BLaER1 treated with 17β-estradiol and CSF1 and Interleukin-3, amounts not matched to agents 10 nM and 100 nM (cell line): ENCODE data around the gene VPS52.

ENCODE experiments used
- H3K27ac ChIP-seq, 11 experiments: shearing (Covaris generic); formaldehyde crosslinking; 2 replicates each; pipeline ENCODE4 v1.8.1; 2022
- H3K27me3 ChIP-seq, 11 experiments: shearing (Covaris generic); formaldehyde crosslinking; 2 replicates each; pipeline ENCODE4 v1.8.1; 2022
- H3K36me3 ChIP-seq, 11 experiments: shearing (Covaris generic); formaldehyde crosslinking; 2 replicates each; pipeline ENCODE4 v1.8.1; 2022
- H3K4me1 ChIP-seq, 10 experiments: shearing (Covaris generic); formaldehyde crosslinking; 2 replicates each; pipeline ENCODE4 v1.8.1; 2022
- H3K4me2 ChIP-seq, 11 experiments: shearing (Covaris generic); formaldehyde crosslinking; 2 replicates each; pipeline ENCODE4 v1.8.1; 2022
- H3K4me3 ChIP-seq, 10 experiments: shearing (Covaris generic); formaldehyde crosslinking; 2 replicates each; pipeline ENCODE4 v1.8.1; 2022
- H3K9ac ChIP-seq, 11 experiments: shearing (Covaris generic); formaldehyde crosslinking; 2 replicates each; pipeline ENCODE4 v1.8.1; 2022
- H3K9me3 ChIP-seq, 11 experiments: shearing (Covaris generic); formaldehyde crosslinking; replicated peaks in 1 of 11; 2 replicates each; pipeline ENCODE4 v1.8.1; 2022
- H4K20me1 ChIP-seq, 11 experiments: shearing (Covaris generic); formaldehyde crosslinking; 2 replicates each; pipeline ENCODE4 v1.8.1; 2022
- Cebpa-rat ChIP-seq, 11 experiments: shearing (Covaris generic); IDR thresholded peaks; 2 replicates each; pipeline ENCODE4 v1.8.1; 2022

The VPS52 gene

GRCh38 chr6:33213989-33214335, 57.7 kb downstream of the VPS52 start:
- Histone ChIP-seq H3K27ac (no peak overlapping the region), H3K27me3 (peaks cover 23 to 44% (median 38%) of the 10 kb centered on the region in 11 experiments), H3K9ac (peak overlapping the region in 10 of 11 experiments; percentile 54 to 80 (median 67); a peak in 13 of 22 replicates), H3K4me2 (peak overlapping the region; percentile 88 to 100 (median 98)), H3K9me3 (no peaks in the 10 kb centered on the region), H3K36me3 (peaks cover 10 to 29% (median 19%) of the 10 kb centered on the region in 11 experiments; a peak in 17 of 22 replicates), H4K20me1 (peaks cover 0 to 15% (median 0%) of the 10 kb centered on the region in 11 experiments; a peak in 2 of 22 replicates), H3K4me1 (peaks cover 23 to 44% (median 30%) of the 10 kb centered on the region in 10 experiments), H3K4me3 (peak overlapping the region; percentile 46 to 69 (median 58); a peak in 18 of 20 replicates)
- TF ChIP-seq Cebpa-rat (IDR thresholded peaks at IDR 0.05): no peak

DNA sequence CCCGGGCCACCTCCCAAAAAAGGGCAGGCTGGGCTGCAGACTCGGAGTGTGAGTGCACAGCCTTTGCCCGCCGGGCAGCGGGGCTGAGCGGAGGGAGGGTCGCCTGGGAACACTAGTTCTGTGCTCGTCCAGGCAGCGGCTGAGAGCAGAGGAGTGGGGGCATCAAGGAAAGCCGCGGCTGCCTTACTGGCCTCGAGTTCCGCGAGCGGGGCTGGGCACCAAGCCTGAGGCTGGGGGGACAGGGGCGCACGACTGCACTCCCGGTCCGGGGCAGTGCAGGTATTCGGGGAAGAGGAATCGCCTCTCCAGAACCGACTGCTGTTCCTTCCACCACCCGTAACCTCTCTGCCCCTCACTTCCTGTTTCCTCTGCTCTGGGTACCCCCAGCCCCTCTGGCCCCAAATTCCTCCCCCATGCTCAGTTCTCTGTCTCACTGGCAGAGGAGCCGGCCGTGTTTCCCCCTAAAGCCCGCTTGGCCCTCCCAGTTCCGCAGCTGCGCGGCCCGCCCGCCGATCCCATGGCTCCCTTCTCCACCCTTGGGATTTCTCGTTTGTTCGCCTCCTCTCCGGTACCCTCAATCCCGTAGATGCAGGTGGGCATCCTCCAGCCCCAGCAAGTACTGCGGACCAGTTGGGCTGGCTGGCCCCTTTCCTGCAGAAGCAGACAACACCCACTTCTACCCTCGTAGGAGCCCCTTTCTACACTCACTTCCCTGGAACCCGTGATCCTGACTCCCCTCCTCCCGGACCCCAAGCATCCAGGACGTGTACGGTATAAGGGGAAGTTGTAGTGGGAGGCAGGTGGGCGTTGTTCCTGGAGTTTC, 58.3 kb downstream of the VPS52 start:
- no peak for TF ChIP-seq Cebpa-rat (IDR thresholded peaks at IDR 0.05)
- H3K9me3 ChIP-seq: no peaks in the 10 kb centered on the region
- peaks cover 26 to 41% (median 33%) of the 10 kb centered on the region in 10 experiments for H3K4me1 ChIP-seq
- H3K36me3 ChIP-seq: peaks cover 10 to 29% (median 19%) of the 10 kb centered on the region in 11 experiments; a peak in 17 of 22 replicates
- peak overlapping the region; percentile 46 to 69 (median 58) for H3K4me3 ChIP-seq
- peak overlapping the region; percentile 88 to 100 (median 98) for H3K4me2 ChIP-seq
- peaks cover 23 to 44% (median 38%) of the 10 kb centered on the region in 11 experiments for H3K27me3 ChIP-seq
- peak overlapping the region; percentile 54 to 80 (median 65) for H3K9ac ChIP-seq
- peak overlapping the region in 5 of 11 experiments; percentile 4 to 32 (median 14); a peak in 5 of 22 replicates for H3K27ac ChIP-seq
- H4K20me1 ChIP-seq: peaks cover 0 to 15% (median 0%) of the 10 kb centered on the region in 11 experiments; a peak in 2 of 22 replicates

- Histone ChIP-seq H3K4me3 (peak overlapping the region; percentile 46 to 69 (median 58)), H3K27ac (peak overlapping the region in 3 of 11 experiments; percentile 14 to 30 (median 14); a peak in 3 of 22 replicates)
- TF ChIP-seq Cebpa-rat (IDR thresholded peaks at IDR 0.05): no peak
Observed at GRCh38 chr6:33212857-33213165, 58.9 kb downstream of the VPS52 start.

GRCh38 chr6:33211666-33212422, 59.8 kb downstream of the VPS52 start:
- Histone ChIP-seq H3K27me3 (peaks cover 23 to 45% (median 39%) of the 10 kb centered on the region in 11 experiments), H3K4me3 (no peak overlapping the region), H3K4me2 (peak overlapping the region; percentile 88 to 100 (median 98); a peak in 17 of 22 replicates), H3K27ac (no peak overlapping the region), H3K9me3 (no peaks in the 10 kb centered on the region), H3K4me1 (peaks cover 32 to 47% (median 38%) of the 10 kb centered on the region in 10 experiments), H4K20me1 (peaks cover 0 to 15% (median 0%) of the 10 kb centered on the region in 11 experiments; a peak in 2 of 22 replicates), H3K36me3 (peaks cover 10 to 29% (median 19%) of the 10 kb centered on the region in 11 experiments; a peak in 17 of 22 replicates), H3K9ac (no peak overlapping the region)
- no peak for TF ChIP-seq Cebpa-rat (IDR thresholded peaks at IDR 0.05)

More at GRCh38 chr6:33212857-33213165, 58.9 kb downstream of the VPS52 start:
- Histone ChIP-seq H3K4me2 (peak overlapping the region; percentile 88 to 100 (median 98)), H3K9me3 (no peaks in the 10 kb centered on the region), H3K27me3 (peaks cover 23 to 44% (median 38%) of the 10 kb centered on the region in 11 experiments), H3K36me3 (peaks cover 10 to 29% (median 19%) of the 10 kb centered on the region in 11 experiments; a peak in 17 of 22 replicates), H4K20me1 (peaks cover 0 to 15% (median 0%) of the 10 kb centered on the region in 11 experiments; a peak in 2 of 22 replicates), H3K4me1 (peaks cover 26 to 39% (median 33%) of the 10 kb centered on the region in 10 experiments), H3K9ac (peak overlapping the region; percentile 54 to 80 (median 65); a peak in 21 of 22 replicates)

- Histone ChIP-seq H3K9me3 (no peaks in the 10 kb centered on the region), H3K27me3 (peaks cover 23 to 52% (median 46%) of the 10 kb centered on the region in 11 experiments), H3K4me3 (no peak overlapping the region), H3K27ac (no peak overlapping the region), H3K9ac (no peak overlapping the region), H3K4me2 (no peak overlapping the region), H4K20me1 (peaks cover 0 to 15% (median 0%) of the 10 kb centered on the region in 11 experiments; a peak in 2 of 22 replicates), H3K4me1 (peaks cover 32 to 47% (median 38%) of the 10 kb centered on the region in 10 experiments), H3K36me3 (peaks cover 10 to 29% (median 19%) of the 10 kb centered on the region in 11 experiments; a peak in 17 of 22 replicates)
- TF ChIP-seq Cebpa-rat (IDR thresholded peaks at IDR 0.05): no peak
Observed at GRCh38 chr6:33211136-33211535, 60.5 kb downstream of the VPS52 start.

- Histone ChIP-seq H4K20me1 (peaks cover 0 to 15% (median 0%) of the 10 kb centered on the region in 11 experiments; a peak in 2 of 22 replicates), H3K36me3 (peaks cover 10 to 29% (median 19%) of the 10 kb centered on the region in 11 experiments; a peak in 17 of 22 replicates), H3K4me2 (peak overlapping the region in 3 of 11 experiments; percentile 92 to 98 (median 95); a peak in 1 of 22 replicates), H3K4me1 (peaks cover 40 to 56% (median 46%) of the 10 kb centered on the region in 10 experiments), H3K27ac (no peak overlapping the region), H3K27me3 (peaks cover 23 to 56% (median 44%) of the 10 kb centered on the region in 11 experiments), H3K4me3 (no peak overlapping the region), H3K9ac (peak overlapping the region in 2 of 11 experiments; percentile 9 to 29; a peak in 3 of 22 replicates), H3K9me3 (no peaks in the 10 kb centered on the region)
- no peak for TF ChIP-seq Cebpa-rat (IDR thresholded peaks at IDR 0.05)
Observed at GRCh38 chr6:33209856-33210255, 61.8 kb downstream of the VPS52 start.

GRCh38 chr6:33208091-33208967, 63.3 kb downstream of the VPS52 start, which contains the start of gene RING1:
TSS of gene RING1 (plus strand) at chr6:33208500. CDS start at chr6:33208823, 323 bp downstream.
- Histone ChIP-seq H3K27ac (peak within 1 kb of the TSS; percentile 78 to 91 (median 87)), H3K27me3 (peaks cover 15 to 43% (median 29%) of the 10 kb centered on the region in 11 experiments), H3K9me3 (no peaks in the 10 kb centered on the region), H4K20me1 (peaks cover 0 to 24% (median 6%) of the 10 kb centered on the region in 11 experiments; a peak in 7 of 22 replicates), H3K36me3 (peaks cover 15 to 37% (median 27%) of the 10 kb centered on the region in 11 experiments), H3K4me3 (peak within 1 kb of the TSS; percentile 64 to 96 (median 88)), H3K9ac (peak within 1 kb of the TSS; percentile 77 to 96 (median 91)), H3K4me2 (peak within 1 kb of the TSS; percentile 93 to 100 (median 98)), H3K4me1 (peaks cover 44 to 61% (median 51%) of the 10 kb centered on the region in 10 experiments)
- no peak for TF ChIP-seq Cebpa-rat (IDR thresholded peaks at IDR 0.05)
